Suppressor macrophage (primary cell): ENCODE results near the gene KRT12.

Source experiments
- DNase-seq, 4 experiments: peaks; one replicate each; pipeline ENCODE4 v3.0.0-alpha.2; 2020 to 2022

KRT12 gene

GRCh38 chr17:40813804-40814203, 53.2 kb downstream of the KRT12 start:
- DNase-seq: no peak

GRCh38 chr17:40812639-40813038, 54.4 kb downstream of the KRT12 start:
- DNase-seq: no peak
